HG03045 (cell line): Measurements from ENCODE around the gene CMYA5.

Experiments
- ATAC-seq: cut with Tn5 transposase; IDR thresholded peaks from one replicate; pipeline ENCODE4 v1.9.1; 2021; ENCODE audit warnings: mild to moderate bottlenecking, moderate library complexity; ENCODE audit not compliant: unreplicated experiment

Gene CMYA5

DNA sequence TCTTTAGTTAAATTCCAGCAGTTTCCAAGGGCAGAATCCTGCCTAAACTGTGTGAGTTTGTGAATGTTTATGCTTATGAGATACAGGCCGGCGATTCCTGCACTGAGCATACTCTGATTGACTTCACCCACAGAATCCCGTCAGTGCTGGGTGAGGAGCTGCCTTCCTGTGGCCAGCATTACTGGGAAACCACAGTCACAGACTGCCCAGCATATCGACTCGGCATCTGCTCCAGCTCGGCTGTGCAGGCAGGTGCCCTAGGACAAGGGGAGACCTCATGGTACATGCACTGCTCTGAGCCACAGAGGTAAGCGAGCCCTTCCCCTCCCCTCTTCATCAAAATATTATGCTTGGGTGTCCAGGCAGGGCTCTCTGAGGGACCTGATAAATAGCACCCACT is 103.7 kb downstream of the CMYA5 start:
- ATAC-seq = no peak

GRCh38 chr5:79793722-79794121 is 104.1 kb downstream of the CMYA5 start:
- ATAC-seq = no peak

DNA sequence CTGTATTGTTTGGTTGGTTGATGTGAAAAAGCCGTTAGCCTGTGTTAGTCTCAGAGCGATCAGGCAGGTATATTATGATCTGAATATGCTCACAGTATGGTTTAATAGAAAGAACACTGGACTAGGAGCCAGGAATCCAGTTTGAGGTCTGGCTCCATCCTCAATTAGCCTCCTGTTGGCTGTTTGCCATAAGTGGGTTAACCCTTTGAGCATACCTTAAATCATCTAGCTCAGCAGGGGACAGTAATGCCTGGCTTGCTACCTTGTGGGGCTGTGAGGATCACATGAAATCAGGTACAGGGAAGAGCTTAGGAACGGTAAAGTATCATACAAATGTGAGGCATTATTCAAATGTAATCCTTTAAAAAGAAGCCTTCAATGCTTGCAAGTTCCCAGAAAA is 104.7 kb downstream of the CMYA5 start:
- no peak for ATAC-seq

DNA sequence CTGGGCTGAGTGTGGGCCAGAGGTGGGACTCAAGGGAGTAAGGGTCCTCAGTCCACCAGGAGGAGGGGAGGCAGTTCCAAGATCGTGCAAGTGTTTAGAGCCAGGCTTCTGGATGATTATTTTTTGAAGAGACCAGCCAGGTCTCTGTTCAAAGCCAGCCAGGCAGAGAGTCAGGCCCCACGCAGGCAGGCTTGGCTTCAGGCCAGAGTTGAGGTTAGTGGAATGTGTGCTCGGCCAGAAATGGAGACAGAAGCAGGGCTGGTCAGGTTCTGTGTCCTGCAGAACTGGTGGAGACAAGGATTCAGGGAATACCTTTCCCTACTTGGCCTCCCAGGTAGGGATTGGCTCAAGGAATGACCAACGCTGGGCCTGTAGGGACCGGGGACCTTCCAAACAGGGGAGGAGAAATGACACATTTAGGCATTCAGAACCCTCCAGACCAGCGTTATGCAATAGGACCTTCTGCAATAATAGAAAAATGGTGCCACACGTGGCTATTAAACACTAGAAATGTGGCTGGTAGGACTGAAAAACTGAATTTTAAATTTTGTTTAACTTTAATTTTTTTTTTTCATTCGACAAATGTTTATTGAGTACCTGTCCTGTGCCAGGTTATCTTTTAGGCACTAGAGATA is 106.2 kb downstream of the CMYA5 start:
- no peak for ATAC-seq

- no peak for ATAC-seq
These were observed 109.4 kb downstream of the CMYA5 start for GRCh38 chr5:79798893-79799590.

GRCh38 chr5:79800979-79801827 is 111.6 kb downstream of the CMYA5 start:
- no peak for ATAC-seq

DNA sequence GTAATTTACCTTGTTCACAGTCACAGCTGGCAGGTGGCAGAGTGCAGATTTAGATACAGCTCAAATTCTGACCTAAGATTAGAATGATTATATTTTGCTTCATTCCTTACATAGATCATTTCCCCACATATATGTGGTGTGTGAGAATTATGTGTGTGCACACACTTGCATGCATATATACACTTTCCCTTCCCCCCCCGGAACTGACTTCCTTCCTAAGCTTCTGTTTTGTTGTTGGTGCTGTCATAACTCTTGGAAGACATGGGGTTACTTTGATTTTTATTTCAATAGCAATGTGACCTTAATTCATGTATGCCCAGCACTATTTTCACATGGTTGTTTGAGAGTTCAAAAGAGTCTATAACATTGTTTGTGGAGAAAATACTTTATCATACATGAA is 112.8 kb downstream of the CMYA5 start:
- no peak for ATAC-seq

DNA sequence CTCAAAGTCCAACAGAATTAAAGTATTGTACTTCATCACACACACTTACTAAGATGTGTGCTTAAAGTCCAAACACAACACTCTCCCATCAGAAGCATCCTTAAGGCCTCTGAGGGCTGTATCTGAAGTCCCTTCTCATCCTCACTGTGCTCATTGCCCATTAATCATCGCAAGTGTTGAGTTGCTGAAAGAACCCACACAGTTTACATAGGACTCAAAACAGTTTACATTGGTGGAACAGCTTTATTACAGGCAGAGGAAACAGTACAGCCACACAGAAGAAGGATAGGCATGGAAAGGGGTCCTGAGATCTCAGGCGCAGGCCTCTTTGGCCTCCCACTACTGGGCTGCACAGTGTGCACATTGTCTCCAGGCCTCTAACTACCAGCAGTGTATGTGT is 113.4 kb downstream of the CMYA5 start:
- no peak for ATAC-seq

- ATAC-seq = no peak
These were observed 117.1 kb downstream of the CMYA5 start for GRCh38 chr5:79806741-79807140.

DNA sequence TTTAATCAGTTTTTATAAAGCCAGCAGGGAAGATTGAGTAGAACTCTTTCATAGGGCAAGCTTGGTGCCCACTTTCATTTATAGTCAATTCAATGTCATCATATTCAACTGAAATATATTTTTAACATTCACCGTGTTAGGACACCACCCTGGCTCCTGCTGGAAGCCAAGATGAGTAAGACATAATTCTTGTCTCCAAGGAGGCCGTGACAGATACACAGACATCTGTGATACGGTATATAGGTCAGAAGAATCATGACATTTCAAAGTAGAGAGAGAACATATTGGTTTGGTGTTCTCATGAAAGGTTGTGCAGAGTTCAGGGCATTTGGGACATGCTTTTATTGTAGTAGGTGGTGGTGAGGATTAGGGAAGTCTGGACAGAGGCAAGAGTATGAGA is 120.1 kb downstream of the CMYA5 start:
- no peak for ATAC-seq

DNA sequence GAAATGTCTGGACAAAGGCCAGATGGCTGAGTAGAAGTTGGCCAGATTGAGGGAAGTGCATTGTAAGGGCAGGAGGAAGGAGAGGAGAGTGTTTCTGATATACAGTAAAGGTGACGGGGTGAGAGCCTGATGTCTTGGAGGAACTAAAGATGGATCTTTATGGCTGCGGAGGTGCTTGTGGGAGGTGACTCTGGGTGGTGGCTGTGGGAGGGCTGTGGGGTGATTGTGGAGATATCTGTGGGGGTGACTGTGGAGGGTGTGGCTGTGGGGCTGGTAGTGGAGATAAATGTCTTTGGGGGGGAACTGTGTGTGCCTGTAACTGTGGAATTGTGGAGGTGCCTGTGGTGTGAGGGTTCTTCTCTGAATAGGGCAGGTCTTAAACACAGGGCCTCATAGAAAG is 121.4 kb downstream of the CMYA5 start:
- no peak for ATAC-seq

DNA sequence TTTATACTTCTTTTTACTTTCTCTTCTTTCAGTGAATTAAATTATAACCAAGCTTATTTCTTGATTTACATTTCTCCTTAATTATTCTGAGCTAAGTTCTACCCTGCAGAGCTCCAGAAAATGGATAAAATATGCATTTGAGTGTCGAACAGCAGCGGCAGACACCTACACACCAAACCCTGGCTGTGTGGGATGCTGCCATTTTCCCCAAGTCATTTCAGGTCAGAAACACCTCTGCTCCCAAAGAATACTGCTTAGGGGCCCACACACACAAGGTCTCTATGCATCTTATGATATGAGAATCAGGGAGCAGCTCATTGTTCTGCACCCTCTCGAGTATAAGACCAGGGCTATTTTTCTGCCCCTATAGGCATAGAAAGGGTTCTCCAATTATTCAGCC is 122.3 kb downstream of the CMYA5 start:
- ATAC-seq = no peak

- ATAC-seq = no peak
These were observed 125.1 kb downstream of the CMYA5 start for GRCh38 chr5:79814699-79815098.

GRCh38 chr5:79816014-79816413 is 126.4 kb downstream of the CMYA5 start:
- no peak for ATAC-seq

DNA sequence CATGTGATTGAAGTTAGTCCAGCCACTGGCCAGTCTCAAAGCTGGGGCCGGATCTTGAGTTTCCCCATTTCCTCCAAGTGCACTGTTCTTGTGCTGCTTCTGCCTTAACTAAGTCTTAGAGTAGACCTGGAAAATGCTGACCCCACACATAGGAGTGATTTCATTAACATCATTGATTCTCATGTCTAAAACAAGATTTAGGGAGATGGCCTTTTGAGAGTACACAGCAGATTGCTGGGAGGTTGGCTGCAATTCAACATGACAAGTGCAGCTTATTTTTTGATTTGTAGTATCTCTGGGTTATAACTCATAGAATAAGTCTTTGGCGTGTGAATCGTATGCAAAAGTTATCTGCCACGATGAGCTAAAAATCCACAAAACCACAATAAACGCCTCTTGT is 131.0 kb downstream of the CMYA5 start:
- ATAC-seq = no peak

GRCh38 chr5:79824444-79824843 is 134.8 kb downstream of the CMYA5 start:
- ATAC-seq = no peak

DNA sequence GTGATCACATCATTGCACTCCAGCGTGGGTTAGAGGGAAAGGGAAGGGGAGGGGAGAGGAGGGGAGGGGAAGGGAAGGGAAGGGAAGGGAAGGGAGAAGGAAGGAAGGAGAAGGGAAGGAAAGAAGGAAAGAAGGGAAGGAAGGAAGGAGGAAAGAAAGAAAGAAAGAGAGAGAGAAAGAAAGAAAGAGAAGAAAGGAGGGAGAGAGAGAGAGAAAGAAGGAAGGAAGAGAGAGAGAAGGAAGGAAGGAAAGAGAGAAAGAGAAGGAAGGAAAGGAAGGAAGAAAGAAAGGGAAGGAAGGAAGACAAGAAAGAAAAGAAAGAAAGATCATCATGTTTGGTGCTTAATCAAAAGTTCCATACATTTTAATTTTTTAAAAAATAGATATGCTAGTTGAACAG is 136.2 kb downstream of the CMYA5 start:
- no peak for ATAC-seq

- ATAC-seq = no peak
These were observed 137.6 kb downstream of the CMYA5 start for GRCh38 chr5:79827159-79827629.

GRCh38 chr5:79829260-79829659 is 139.6 kb downstream of the CMYA5 start:
- no peak for ATAC-seq

DNA sequence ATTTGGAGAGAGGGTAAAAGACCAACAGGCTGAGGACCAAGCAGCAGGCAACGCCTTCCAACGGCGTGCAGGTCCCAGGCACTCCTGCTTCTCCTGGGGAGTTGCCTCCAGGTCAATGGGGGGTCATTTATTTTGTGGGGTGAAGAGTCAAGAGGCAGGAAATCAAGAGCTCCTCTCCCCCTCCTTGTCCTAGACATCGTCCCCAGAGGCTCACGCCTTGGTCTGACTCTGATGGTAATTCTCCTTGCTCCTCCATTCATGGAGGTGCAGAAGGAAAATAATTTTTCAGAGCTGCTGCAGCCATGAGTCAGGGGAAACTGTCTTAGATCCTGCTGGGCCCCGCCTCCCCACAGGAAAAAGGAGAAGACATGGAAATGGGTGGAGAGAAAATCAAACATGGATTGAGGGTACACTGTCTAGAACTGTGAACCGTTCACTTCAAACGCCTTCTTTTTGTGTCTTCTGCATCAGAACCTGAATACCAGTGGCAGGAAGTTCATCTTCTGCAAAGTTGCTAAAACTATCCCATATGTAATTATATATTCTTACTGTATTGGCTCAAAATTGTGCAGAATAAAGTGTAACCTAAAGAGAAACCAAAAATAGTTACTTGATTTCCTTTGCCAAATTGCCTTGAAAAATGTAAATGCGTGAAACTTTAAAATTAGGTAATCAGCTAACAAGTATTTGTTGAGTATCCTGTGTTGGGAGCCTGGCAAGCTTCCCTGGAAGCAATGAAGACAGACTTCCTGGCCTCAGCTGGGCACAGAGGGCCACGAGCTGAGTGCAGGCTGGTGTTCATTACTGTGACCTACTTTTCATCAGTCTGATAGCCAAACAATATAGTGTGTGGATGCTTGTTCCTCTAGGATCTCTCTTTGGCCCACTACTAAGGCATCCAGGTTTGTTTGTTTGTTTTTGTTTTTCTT is 142.0 kb downstream of the CMYA5 start:
- no peak for ATAC-seq

GRCh38 chr5:79832911-79833310 is 143.3 kb downstream of the CMYA5 start:
- ATAC-seq = no peak
